ENCODE results near the gene METAP1D. TPM values are rescaled to one million over a fixed set of nuclear protein-coding genes. Genes with fewer than 3 reads are reported as not detected.

Gene METAP1D
- polyA plus RNA-seq, 1 of the 3 experiments (the other 2 are of a cell fraction) = 10.3 TPM

GRCh38 chr2:172089005-172089504 is 89.3 kb downstream of the METAP1D start:
- ChIA-PET POLR2A (no interaction called here), CTCF (interaction anchor here (1.4 to 2.1 kb wide), 3 partner anchors 10 to 373 kb away, joined by 3 to 12 read pairs (median 5); partner anchors contain the start of gene DLX2)
- H3K36me3 ChIP-seq (replicated peaks in 1 of 2; ENCODE audit: control insufficient read depth in 1 of 2, insufficient read depth in 2 of 2, low read length in 1 of 2) = no peaks in the 10 kb centered on the region
- WGBS (ENCODE audit: low lambda C conversion rate) = 24% methylated on average over 10 of the region's 10 CpGs
- no peak overlapping the region for H3K4me3 ChIP-seq (ENCODE audit: low read depth in 2 of 2, low read length in 1 of 2)
- H3K27me3 ChIP-seq (ENCODE audit: insufficient read depth) = peaks cover 91% of the 10 kb centered on the region
- TF ChIP-seq POLR2AphosphoS5 (IDR thresholded peaks at IDR 0.05; ENCODE audit: low read depth, low read length) = no peak
- no peak for TF ChIP-seq SIN3A (IDR thresholded peaks at IDR 0.05; ENCODE audit: borderline replicate concordance, low read depth, low read length)
- TF ChIP-seq USF2 (IDR thresholded peaks at IDR 0.05; ENCODE audit: borderline replicate concordance, low read depth, low read length) = no peak
- no peak for TF ChIP-seq MEF2A (IDR thresholded peaks at IDR 0.05; ENCODE audit: borderline replicate concordance, low read depth)
- TF ChIP-seq ELF1 (IDR thresholded peaks at IDR 0.05) = no peak
- no peak for TF ChIP-seq EP300 (IDR thresholded peaks at IDR 0.05; ENCODE audit: borderline replicate concordance in 1 of 2, low read depth in 1 of 2, low read length in 1 of 2)
- TF ChIP-seq RAD21 (IDR thresholded peaks at IDR 0.05; ENCODE audit: low read length) = no peak
- TF ChIP-seq RFX5 (IDR thresholded peaks at IDR 0.05; ENCODE audit: low read length) = no peak
- TF ChIP-seq MAX (IDR thresholded peaks at IDR 0.05; ENCODE audit: low read depth) = no peak
- no peak for TF ChIP-seq GATA2 (CRISPR knock-in tag; IDR thresholded peaks at IDR 0.05)
- no peak for TF ChIP-seq FOXM1 (IDR thresholded peaks at IDR 0.05; ENCODE audit: low read depth)
- no peak for TF ChIP-seq REST (IDR thresholded peaks at IDR 0.05; ENCODE audit: low read depth, low read length)
- TF ChIP-seq ZBTB33 (IDR thresholded peaks at IDR 0.05; ENCODE audit: borderline replicate concordance, low read depth) = no peak
- TF ChIP-seq MXI1 (IDR thresholded peaks at IDR 0.05; ENCODE audit: low read depth, low read length) = no peak
- TF ChIP-seq SMC3 (IDR thresholded peaks at IDR 0.05; ENCODE audit: low read depth, low read length) = no peak
- no peak for TF ChIP-seq JUND (IDR thresholded peaks at IDR 0.05)
- TF ChIP-seq RCOR1 (IDR thresholded peaks at IDR 0.05; ENCODE audit: low read length) = no peak
- no peak overlapping the region for H3K4me2 ChIP-seq
- no peaks in the 10 kb centered on the region for H3K9me2 ChIP-seq
- no peaks in the 10 kb centered on the region for H3K9me3 ChIP-seq
- peaks cover 0 to 18% of the 10 kb centered on the region in 2 experiments; a peak in 1 of 4 replicates for H3K4me1 ChIP-seq (ENCODE audit: control insufficient read depth in 1 of 2, insufficient read depth in 2 of 2, low read depth in 1 of 2, low read length in 1 of 2)
- H3K79me2 ChIP-seq (ENCODE audit: insufficient read depth) = no peaks in the 10 kb centered on the region
- 0 out of 2 replicates have a peak, but pooled peaks cover 17% of the 10 kb centered on the region for H4K20me1 ChIP-seq (ENCODE audit: insufficient read depth)
- peaks cover 8% of the 10 kb centered on the region for H3F3A ChIP-seq (replicated peaks; ENCODE audit: insufficient read depth)
- no peak for DNase-seq
- no peak overlapping the region for H2AFZ ChIP-seq (ENCODE audit: low read depth)
- no peak overlapping the region for H3K9ac ChIP-seq
- no peak overlapping the region for H3K27ac ChIP-seq (ENCODE audit: low read depth in 2 of 2, low read length in 1 of 2)

Measured in SK-N-SH (cell line).